ENCODE data around the gene PTGIS.
A peak's percentile ranks its signal among the peaks of the same experiment; 100 is the strongest.

The PTGIS gene

GRCh38 chr20:49560186-49560585 lies 7.8 kb downstream of the PTGIS start:
- DNase-seq (ENCODE audit: low spot score): no peak

- peak; percentile 60 for DNase-seq (ENCODE audit: low spot score)
These were observed 8.4 kb downstream of the PTGIS start for GRCh38 chr20:49559411-49560081.

- DNase-seq (ENCODE audit: low spot score): no peak
These were observed 9.1 kb downstream of the PTGIS start for GRCh38 chr20:49558826-49559225.

GRCh38 chr20:49557449-49557848 lies 10.5 kb downstream of the PTGIS start:
- no peak for DNase-seq (ENCODE audit: low spot score)

- no peak for DNase-seq (ENCODE audit: low spot score)
These were observed 11.3 kb downstream of the PTGIS start for GRCh38 chr20:49556621-49557020.

GRCh38 chr20:49549801-49550551 lies 18.0 kb downstream of the PTGIS start:
- no peak for DNase-seq (ENCODE audit: low spot score)

- DNase-seq (ENCODE audit: low spot score): no peak
These were observed 19.5 kb downstream of the PTGIS start for GRCh38 chr20:49548371-49548947.

GRCh38 chr20:49545572-49545971 lies 22.4 kb downstream of the PTGIS start:
- DNase-seq (ENCODE audit: low spot score): no peak

- DNase-seq (ENCODE audit: low spot score): no peak
These were observed 23.4 kb downstream of the PTGIS start for GRCh38 chr20:49544535-49544934.

GRCh38 chr20:49543858-49544437 lies 24.0 kb downstream of the PTGIS start:
- no peak for DNase-seq (ENCODE audit: low spot score)

GRCh38 chr20:49543071-49543857 lies 24.7 kb downstream of the PTGIS start:
- no peak for DNase-seq (ENCODE audit: low spot score)

- DNase-seq (ENCODE audit: low spot score): no peak
These were observed 25.4 kb downstream of the PTGIS start for GRCh38 chr20:49542514-49542991.

- DNase-seq (ENCODE audit: low spot score): peak; percentile 76
These were observed 26.0 kb downstream of the PTGIS start for GRCh38 chr20:49541733-49542513.

- no peak for DNase-seq (ENCODE audit: low spot score)
These were observed 27.1 kb downstream of the PTGIS start for GRCh38 chr20:49540687-49541435.

- no peak for DNase-seq (ENCODE audit: low spot score)
These were observed 27.7 kb downstream of the PTGIS start for GRCh38 chr20:49540232-49540620.

- DNase-seq (ENCODE audit: low spot score): no peak
These were observed 28.3 kb downstream of the PTGIS start for GRCh38 chr20:49539481-49540231.

- no peak for DNase-seq (ENCODE audit: low spot score)
These were observed 29.0 kb downstream of the PTGIS start for GRCh38 chr20:49538950-49539349.

GRCh38 chr20:49534255-49534712 lies 33.7 kb downstream of the PTGIS start:
- DNase-seq (ENCODE audit: low spot score): peak; percentile 71

GRCh38 chr20:49532285-49532946 lies 35.5 kb downstream of the PTGIS start:
- no peak for DNase-seq (ENCODE audit: low spot score)
